ENCODE data around the gene ZNF821. TPM values are rescaled to one million over a fixed set of nuclear protein-coding genes. Genes with fewer than 3 reads are reported as not detected.

Gene ZNF821
- total and polyA plus RNA-seq, 7 donors: 0.87 to 6.1 (median 3.9) TPM

GRCh38 chr16:71916397-71916920 is 32.5 kb upstream of the ZNF821 start:
- peak overlapping the region; percentile 38 for H3K27ac ChIP-seq
- peak; percentile 28 to 63 (median 54) for ATAC-seq

GRCh38 chr16:71915350-71915749 is 31.4 kb upstream of the ZNF821 start:
- Histone ChIP-seq H3K9me3 (no peaks in the 10 kb centered on the region), H3K36me3 (ENCODE audit: insufficient read depth in 1 of 2, low read depth in 1 of 2) (peaks cover 11 to 49% of the 10 kb centered on the region in 2 donors), H3K27ac (peak overlapping the region; percentile 46), H3K27me3 (ENCODE audit: insufficient read depth in 3 of 3, low read length in 2 of 3) (no peaks in the 10 kb centered on the region), H3K4me1 (peaks cover 37% of the 10 kb centered on the region), H3K4me3 (no peak overlapping the region)
- TF ChIP-seq CTCF (IDR thresholded peaks at IDR 0.05): no peak
- intact Hi-C loops (cut with DNase I): no loop called here
- ATAC-seq (peak in 2 of 4 donors; percentile 48 to 52), DNase-seq (no peak)
- WGBS, 3 donors: 85 to 89% (median 87%) methylated on average over 2 of the region's 2 CpGs

More at GRCh38 chr16:71916397-71916920, 32.5 kb upstream of the ZNF821 start:
- no peak for DNase-seq
- Histone ChIP-seq H3K9me3 (no peaks in the 10 kb centered on the region), H3K36me3 (ENCODE audit: insufficient read depth in 1 of 2, low read depth in 1 of 2) (peaks cover 21 to 60% of the 10 kb centered on the region in 2 donors), H3K27me3 (ENCODE audit: insufficient read depth in 3 of 3, low read length in 2 of 3) (no peaks in the 10 kb centered on the region), H3K4me3 (no peak overlapping the region), H3K4me1 (peaks cover 37% of the 10 kb centered on the region)
- no peak for TF ChIP-seq CTCF (IDR thresholded peaks at IDR 0.05)
- intact Hi-C loops (cut with DNase I): no loop called here
- whole genome bisulfite sequencing, 3 donors: 39 to 63% (median 44%) methylated on average over 11 of the region's 11 CpGs

GRCh38 chr16:71914802-71915201 is 30.8 kb upstream of the ZNF821 start:
- ATAC-seq (no peak), DNase-seq (no peak)
- intact Hi-C loops (cut with DNase I): no loop called here
- Histone ChIP-seq H3K4me1 (peaks cover 37% of the 10 kb centered on the region), H3K4me3 (no peak overlapping the region), H3K36me3 (ENCODE audit: insufficient read depth in 1 of 2, low read depth in 1 of 2) (peaks cover 11 to 43% of the 10 kb centered on the region in 2 donors), H3K27me3 (ENCODE audit: insufficient read depth in 3 of 3, low read length in 2 of 3) (no peaks in the 10 kb centered on the region), H3K27ac (peak overlapping the region; percentile 46), H3K9me3 (no peaks in the 10 kb centered on the region)
- WGBS, 3 donors: 58 to 77% (median 72%) methylated on average over 2 of the region's 2 CpGs
- no peak for TF ChIP-seq CTCF (IDR thresholded peaks at IDR 0.05)

- Histone ChIP-seq H3K4me1 (peaks cover 42% of the 10 kb centered on the region), H3K9me3 (no peaks in the 10 kb centered on the region), H3K4me3 (no peak overlapping the region), H3K27me3 (ENCODE audit: insufficient read depth in 3 of 3, low read length in 2 of 3) (no peaks in the 10 kb centered on the region), H3K36me3 (ENCODE audit: insufficient read depth in 1 of 2, low read depth in 1 of 2) (peaks cover 5 to 22% of the 10 kb centered on the region in 2 donors), H3K27ac (no peak overlapping the region)
- TF ChIP-seq CTCF (IDR thresholded peaks at IDR 0.05): no peak
- no peak for DNase-seq
- 80 to 85% (median 82%) methylated on average over 6 of the region's 6 CpGs for WGBS, 3 donors
- intact Hi-C loops (cut with DNase I): no loop called here
- no peak for ATAC-seq
These were observed 28.7 kb upstream of the ZNF821 start for GRCh38 chr16:71912534-71913275.
